Large intestine (tissue), 3 donors: ENCODE data around the gene ATP5F1C. TPM values are rescaled to one million over a fixed set of nuclear protein-coding genes. Genes with fewer than 3 reads are reported as not detected.
"Not testable (repeated sequence)": the region's sequence is repeated elsewhere in the genome, so short reads cannot be mapped to it uniquely, and the experiment has no call there.

ENCODE experiments used
- DNase-seq, 2 donors: peaks; one replicate each; pipeline versions ENCODE4 v3.0.0 to v3.0.0-alpha.2; 2013
- H3K27ac ChIP-seq: one replicate; pipeline ENCODE4 v1.5.1; 2013; ENCODE audit warnings: low read length
- H3K27me3 ChIP-seq: 2 replicates; pipeline ENCODE4 v1.6.1; 2013; ENCODE audit warnings: low read length; ENCODE audit not compliant: control insufficient read depth, insufficient read depth
- H3K36me3 ChIP-seq: 2 replicates; pipeline ENCODE4 v1.6.1; 2013; ENCODE audit warnings: low read length; ENCODE audit not compliant: control insufficient read depth, insufficient read depth
- H3K4me1 ChIP-seq: one replicate; pipeline ENCODE4 v1.6.1; 2013; ENCODE audit warnings: low read length; ENCODE audit not compliant: control insufficient read depth, insufficient read depth
- H3K4me3 ChIP-seq: one replicate; pipeline ENCODE4 v1.5.1; 2013; ENCODE audit warnings: low read length
- H3K9me3 ChIP-seq: one replicate; pipeline ENCODE4 v1.6.1; 2013; ENCODE audit warnings: mild to moderate bottlenecking, low read depth, low read length, moderate library complexity; ENCODE audit not compliant: control insufficient read depth
- WGBS: methylation state at CpG from one replicate; pipeline ENCODE4 v1.1.5; 2013; ENCODE audit warnings: low lambda C conversion rate; ENCODE audit not compliant: insufficient coverage; 5-methylcytosine and 5-hydroxymethylcytosine counted together
- polyA plus RNA-seq: library from polyadenylated mRNA; unstranded; fragments of 120-200 nt; gene quantifications from one replicate; pipeline ENCODE4 v1.2.1, GENCODE V29; 2013

Gene ATP5F1C
- polyA plus RNA-seq, 1 donor = 318 TPM

- Histone ChIP-seq H3K27me3 (no peaks in the 10 kb centered on the region), H3K36me3 (peaks cover 61% of the 10 kb centered on the region), H3K4me1 (no peaks in the 10 kb centered on the region), H3K9me3 (no peaks in the 10 kb centered on the region), H3K27ac (no peak overlapping the region), H3K4me3 (no peak overlapping the region)
- 92% methylated on average over 2 of the region's 7 CpGs for WGBS
- peak in 1 of 2 donors; percentile 4 for DNase-seq
Measured at GRCh38 chr10:7756360-7756992, 31.5 kb upstream of the ATP5F1C start.

- WGBS = no CpG with 5 or more reads among the region's 5 CpGs
- Histone ChIP-seq H3K36me3 (peaks cover 66% of the 10 kb centered on the region), H3K27me3 (no peaks in the 10 kb centered on the region)
Measured at GRCh38 chr10:7763929-7764328, 24.0 kb upstream of the ATP5F1C start.

GRCh38 chr10:7766241-7766640, 21.7 kb upstream of the ATP5F1C start:
- Histone ChIP-seq H3K9me3 (no peaks in the 10 kb centered on the region), H3K27me3 (no peaks in the 10 kb centered on the region), H3K36me3 (peaks cover 63% of the 10 kb centered on the region), H3K4me1 (no peaks in the 10 kb centered on the region), H3K27ac (no peak overlapping the region), H3K4me3 (no peak overlapping the region)
- 100% methylated on average over 2 of the region's 3 CpGs for WGBS
- DNase-seq = no peak

More at GRCh38 chr10:7763929-7764328, 24.0 kb upstream of the ATP5F1C start:
- no peaks in the 10 kb centered on the region for H3K9me3 ChIP-seq
- no peak overlapping the region for H3K27ac ChIP-seq
- no peaks in the 10 kb centered on the region for H3K4me1 ChIP-seq
- DNase-seq = no peak
- no peak overlapping the region for H3K4me3 ChIP-seq

- Histone ChIP-seq H3K36me3 (peaks cover 59% of the 10 kb centered on the region), H3K27me3 (no peaks in the 10 kb centered on the region), H3K4me1 (no peaks in the 10 kb centered on the region), H3K9me3 (no peaks in the 10 kb centered on the region), H3K4me3 (no peak overlapping the region), H3K27ac (no peak overlapping the region)
- no peak for DNase-seq
- WGBS = 94% methylated on average over 3 of the region's 10 CpGs
Measured at GRCh38 chr10:7767209-7767608, 20.8 kb upstream of the ATP5F1C start.

- no peaks in the 10 kb centered on the region for H3K27me3 ChIP-seq
- H3K4me3 ChIP-seq = no peak overlapping the region
- WGBS = no CpG with 5 or more reads among the region's 7 CpGs
- DNase-seq = no peak
- H3K9me3 ChIP-seq = no peaks in the 10 kb centered on the region
- peaks cover 58% of the 10 kb centered on the region for H3K36me3 ChIP-seq
- H3K4me1 ChIP-seq = no peaks in the 10 kb centered on the region
- H3K27ac ChIP-seq = no peak overlapping the region
Measured at GRCh38 chr10:7768417-7768816, 19.6 kb upstream of the ATP5F1C start.

- DNase-seq = no peak
- H3K27ac ChIP-seq = no peak overlapping the region
- H3K4me3 ChIP-seq = no peak overlapping the region
- 93% methylated on average over 3 of the region's 10 CpGs for WGBS
- H3K36me3 ChIP-seq = peaks cover 58% of the 10 kb centered on the region
- H3K27me3 ChIP-seq = no peaks in the 10 kb centered on the region
- H3K4me1 ChIP-seq = no peaks in the 10 kb centered on the region
- no peaks in the 10 kb centered on the region for H3K9me3 ChIP-seq
Measured at GRCh38 chr10:7773845-7774801, 13.9 kb upstream of the ATP5F1C start.

- no peaks in the 10 kb centered on the region for H3K4me1 ChIP-seq
- no peaks in the 10 kb centered on the region for H3K27me3 ChIP-seq
- no peak for DNase-seq
- WGBS = no CpG with 5 or more reads among the region's 2 CpGs
- H3K4me3 ChIP-seq = no peak overlapping the region
- no peak overlapping the region for H3K27ac ChIP-seq
- H3K36me3 ChIP-seq = peaks cover 59% of the 10 kb centered on the region
- H3K9me3 ChIP-seq = no peaks in the 10 kb centered on the region
Measured at GRCh38 chr10:7776777-7777176, 11.2 kb upstream of the ATP5F1C start.

- H3K27ac ChIP-seq, H3K27me3 ChIP-seq, H3K4me3 ChIP-seq, H3K4me1 ChIP-seq, H3K9me3 ChIP-seq, DNase-seq: not testable (repeated sequence)
- WGBS = no CpG with 5 or more reads among the region's 6 CpGs
- peaks cover 30% of the 10 kb centered on the region for H3K36me3 ChIP-seq
Measured at GRCh38 chr10:7782194-7782593, 5.8 kb upstream of the ATP5F1C start.

GRCh38 chr10:7786430-7786829, 1.5 kb upstream of the ATP5F1C start:
- H3K27me3 ChIP-seq = no peaks in the 10 kb centered on the region
- H3K9me3 ChIP-seq = no peaks in the 10 kb centered on the region
- H3K36me3 ChIP-seq = peaks cover 7% of the 10 kb centered on the region
- no peak overlapping the region for H3K4me3 ChIP-seq
- no peak overlapping the region for H3K27ac ChIP-seq
- no peak for DNase-seq
- WGBS = no CpG with 5 or more reads among the region's 3 CpGs
- H3K4me1 ChIP-seq = no peaks in the 10 kb centered on the region

- Histone ChIP-seq H3K27me3 (no peaks in the 10 kb centered on the region), H3K4me3 (peak overlapping the region; percentile 96), H3K36me3 (peaks cover 11% of the 10 kb centered on the region), H3K9me3 (no peaks in the 10 kb centered on the region), H3K27ac (peak overlapping the region; percentile 22), H3K4me1 (no peaks in the 10 kb centered on the region)
- DNase-seq = peak in 1 of 2 donors; percentile 7
- no CpG with 5 or more reads among the region's 26 CpGs for WGBS
Measured at GRCh38 chr10:7787150-7787856, 674 bp upstream of the ATP5F1C start.
